H1 (cell line): ENCODE results near the gene OGFOD3. TPM values are rescaled to one million over a fixed set of nuclear protein-coding genes. Genes with fewer than 3 reads are reported as not detected.

Experiments used
- CTCF ChIA-PET: fragments of 300-600 bp; sonication (Branson Sonifier 250); formaldehyde crosslinking; loops from one replicate; lab custom pipeline; 2021; ENCODE audit not compliant: partially characterized antibody; lab: Charles Lee
- POLR2A ChIA-PET: fragments of 300-600 bp; sonication (Branson Sonifier 250); formaldehyde crosslinking; loops from one replicate; lab custom pipeline; 2021; ENCODE audit warnings: inconsistent platforms; ENCODE audit not compliant: partially characterized antibody; lab: Charles Lee
- DNase-seq, 2 experiments: peaks; one replicate each; pipeline versions ENCODE4 v3.0.0 to v3.0.0-alpha.2; 2010 to 2022; ENCODE audit warnings: low spot score in 2 of 2, low read depth in 1 of 2, mixed read lengths in 1 of 2
- FAIRE-seq: peaks from 2 replicates; lab custom pipeline; 2011; peaks lifted over from hg19 to GRCh38; lab: Jason Lieb, UNC
- H2AFZ ChIP-seq: 2 replicates; pipeline ENCODE4 v1.8.1; 2012; ENCODE audit warnings: low read length, inconsistent platforms
- H2AK5ac ChIP-seq: 2 replicates; pipeline ENCODE4 v1.6.1; 2013; ENCODE audit warnings: low read depth, low read length
- H2BK120ac ChIP-seq: replicated peaks from 2 replicates; pipeline ENCODE3; 2013; ENCODE audit warnings: low read depth, low read length, inconsistent platforms
- H2BK12ac ChIP-seq: 2 replicates; pipeline ENCODE4 v1.6.1; 2013; ENCODE audit warnings: low read depth, low read length
- H2BK15ac ChIP-seq: 2 replicates; pipeline ENCODE4 v1.6.1; 2013; ENCODE audit warnings: low read length
- H2BK20ac ChIP-seq: 2 replicates; pipeline ENCODE4 v1.6.1; 2013; ENCODE audit warnings: low read length
- H2BK5ac ChIP-seq: 2 replicates; pipeline ENCODE4 v1.6.1; 2013; ENCODE audit warnings: low read depth, low read length
- H3K14ac ChIP-seq: 2 replicates; pipeline ENCODE4 v1.6.1; 2013; ENCODE audit warnings: inconsistent platforms; ENCODE audit not compliant: insufficient read length
- H3K18ac ChIP-seq: 2 replicates; pipeline ENCODE4 v1.6.1; 2013; ENCODE audit warnings: low read length; ENCODE audit errors: extremely low read depth
- H3K23ac ChIP-seq: 2 replicates; pipeline ENCODE4 v1.6.1; 2013; ENCODE audit warnings: inconsistent platforms; ENCODE audit not compliant: insufficient read length
- H3K23me2 ChIP-seq: 2 replicates; pipeline ENCODE4 v1.6.1; 2013; ENCODE audit warnings: low read depth, low read length
- H3K27ac ChIP-seq: 2 replicates; pipeline ENCODE4 v1.6.1; 2011; ENCODE audit warnings: low read depth, low read length, inconsistent platforms
- H3K27me3 ChIP-seq, 4 experiments: replicated peaks in 1 of 4; 1 replicate in 1 of 4; 2 replicates in 3 of 4; pipeline versions ENCODE4 v1.6.1 to v1.8.1; 2011 to 2013; ENCODE audit warnings: low read length in 3 of 4, mild to moderate bottlenecking in 3 of 4, inconsistent platforms in 2 of 4, mixed read lengths in 2 of 4, moderate library complexity in 1 of 4; ENCODE audit not compliant: control insufficient read depth in 3 of 4, insufficient read depth in 3 of 4; ENCODE audit errors: extremely low read depth in 1 of 4
- H3K36me3 ChIP-seq, 4 experiments: 2 replicates each; pipeline versions ENCODE4 v1.6.1 to v1.8.1; 2011 to 2013; ENCODE audit warnings: mild to moderate bottlenecking in 4 of 4, low read length in 3 of 4, moderate library complexity in 2 of 4, control low read depth in 1 of 4, inconsistent platforms in 1 of 4; ENCODE audit not compliant: insufficient read depth in 4 of 4, control insufficient read depth in 2 of 4
- H3K4ac ChIP-seq: replicated peaks from 2 replicates; pipeline ENCODE3; 2013; ENCODE audit warnings: low read length, low read depth, mixed read lengths, inconsistent platforms; ENCODE audit not compliant: insufficient read length
- H3K4me1 ChIP-seq, 4 experiments: replicated peaks in 1 of 4; 1 replicate in 1 of 4; 2 replicates in 3 of 4; pipeline versions ENCODE4 v1.6.1 to v1.8.1; 2011 to 2013; ENCODE audit warnings: low read length in 3 of 4, inconsistent platforms in 2 of 4, mixed read lengths in 1 of 4; ENCODE audit not compliant: insufficient read depth in 4 of 4, control insufficient read depth in 3 of 4
- H3K4me2 ChIP-seq, 2 experiments: 2 replicates each; pipeline versions ENCODE4 v1.6.1 to v1.8.1; 2011 to 2013; ENCODE audit warnings: low read depth in 2 of 2, low read length in 2 of 2, control low read depth in 1 of 2, inconsistent platforms in 1 of 2, mild to moderate bottlenecking in 1 of 2; ENCODE audit not compliant: insufficient read depth in 1 of 2
- H3K4me3 ChIP-seq, 4 experiments: fragments of 200-600, 300-600 bp in 1 of 4; sonication (generic), shearing (Covaris generic), sonication (Bioruptor Twin) in 1 of 4; 2 replicates each; pipeline versions ENCODE4 v1.5.1 to v1.8.1; 2011 to 2016; ENCODE audit warnings: low read length in 4 of 4, low read depth in 3 of 4, control low read depth in 2 of 4, inconsistent platforms in 2 of 4, mild to moderate bottlenecking in 2 of 4, mixed read lengths in 1 of 4, moderate library complexity in 1 of 4; ENCODE audit not compliant: insufficient read depth in 2 of 4; ENCODE audit errors: extremely low read depth in 1 of 4
- H3K56ac ChIP-seq: replicated peaks from 2 replicates; pipeline ENCODE3; 2013; ENCODE audit warnings: low read depth, mild to moderate bottlenecking, mixed read lengths, low read length, inconsistent platforms; ENCODE audit not compliant: insufficient read length
- H3K79me1 ChIP-seq: 2 replicates; pipeline ENCODE4 v1.6.1; 2013; ENCODE audit warnings: low read depth, low read length, control low read depth
- H3K79me2 ChIP-seq, 2 experiments: 2 replicates each; pipeline versions ENCODE4 v1.6.1 to v1.8.1; 2012 to 2013; ENCODE audit warnings: low read length in 2 of 2, mild to moderate bottlenecking in 2 of 2, inconsistent platforms in 1 of 2; ENCODE audit not compliant: insufficient read depth in 2 of 2, control insufficient read depth in 1 of 2
- H3K9ac ChIP-seq, 4 experiments: replicated peaks in 1 of 4; 1 replicate in 1 of 4; 2 replicates in 3 of 4; pipeline versions ENCODE4 v1.6.1 to v1.8.1; 2011 to 2013; ENCODE audit warnings: low read depth in 3 of 4, low read length in 3 of 4, control low read depth in 2 of 4, mild to moderate bottlenecking in 2 of 4, moderate library complexity in 2 of 4, inconsistent platforms in 1 of 4; ENCODE audit errors: extremely low read depth in 1 of 4
- H3K9me3 ChIP-seq, 2 experiments: 2 replicates each; pipeline versions ENCODE4 v1.6.1 to v1.8.1; 2012 to 2013; ENCODE audit warnings: mild to moderate bottlenecking in 2 of 2, moderate library complexity in 2 of 2, control low read depth in 1 of 2, inconsistent platforms in 1 of 2, low read depth in 1 of 2, low read length in 1 of 2, mixed read lengths in 1 of 2; ENCODE audit not compliant: insufficient read depth in 2 of 2
- H4K20me1 ChIP-seq, 2 experiments: replicated peaks in 1 of 2; 2 replicates each; pipeline versions ENCODE3 to v1.8.1; 2011 to 2013; ENCODE audit warnings: inconsistent platforms in 2 of 2, low read length in 2 of 2, mild to moderate bottlenecking in 1 of 2; ENCODE audit not compliant: insufficient read depth in 2 of 2, control insufficient read depth in 1 of 2
- H4K5ac ChIP-seq: 2 replicates; pipeline ENCODE4 v1.6.1; 2013; ENCODE audit warnings: low read length, low read depth, mixed read lengths, inconsistent platforms; ENCODE audit not compliant: insufficient read length
- H4K8ac ChIP-seq: 2 replicates; pipeline ENCODE4 v1.8.0; 2013; ENCODE audit warnings: mild to moderate bottlenecking, moderate library complexity, low read length, inconsistent platforms; ENCODE audit not compliant: insufficient read depth; ENCODE audit errors: extremely low read depth
- H4K91ac ChIP-seq: replicated peaks from 2 replicates; pipeline ENCODE3; 2013; ENCODE audit warnings: low read length, mixed read lengths, inconsistent platforms; ENCODE audit not compliant: insufficient read length
- CEBPB ChIP-seq: IDR thresholded peaks from 2 replicates; pipeline ENCODE4 v1.6.1; 2012; ENCODE audit warnings: low read depth, low read length
- WGBS, 2 experiments: shearing (Covaris generic) in 1 of 2; methylation state at CpG; one replicate each; pipeline versions ENCODE4 v1.1.6 to v1.1.7; 2013 to 2015; ENCODE audit warnings: low lambda C conversion rate in 2 of 2, mixed read lengths in 2 of 2, inconsistent platforms in 1 of 2, low coverage in 1 of 2, missing lambda C conversion rate in 1 of 2; ENCODE audit not compliant: insufficient replicate concordance in 2 of 2, insufficient coverage in 1 of 2, insufficient read length in 1 of 2; ENCODE audit errors: extremely low coverage in 1 of 2, missing lambda C conversion rate in 1 of 2; 5-methylcytosine and 5-hydroxymethylcytosine counted together
- polyA plus RNA-seq, 7 experiments: library from polyadenylated mRNA; depleted of rRNA in 3 of 7; stranded (reverse) in 5 of 7; unstranded in 2 of 7; fragments of >200 nt in 5 of 7; fragments of 200-250 nt in 2 of 7; gene quantifications; 1 replicate in 5 of 7; 2 replicates in 1 of 7; 4 replicates in 1 of 7; pipeline versions ENCODE4 v1.2.1 to v1.2.3, GENCODE V29; 2011 to 2013; ENCODE audit warnings: missing spikeins in 2 of 7, mixed read lengths in 2 of 7
- total RNA-seq: library from RNA; stranded (reverse); fragmentation: NEBNext Ultra II Directional; extraction: Animal tissue kit (Norgen Biotek cat#: 25700); gene quantifications from 2 replicates; pipeline ENCODE4 v1.2.1, GENCODE V29; 2021

Gene OGFOD3
- total and polyA plus RNA-seq, 2 of the 8 experiments (the other 6 are each of a cell fraction or from before 2014, with no cell fraction given), result 21.1 to 21.8 TPM

DNA sequence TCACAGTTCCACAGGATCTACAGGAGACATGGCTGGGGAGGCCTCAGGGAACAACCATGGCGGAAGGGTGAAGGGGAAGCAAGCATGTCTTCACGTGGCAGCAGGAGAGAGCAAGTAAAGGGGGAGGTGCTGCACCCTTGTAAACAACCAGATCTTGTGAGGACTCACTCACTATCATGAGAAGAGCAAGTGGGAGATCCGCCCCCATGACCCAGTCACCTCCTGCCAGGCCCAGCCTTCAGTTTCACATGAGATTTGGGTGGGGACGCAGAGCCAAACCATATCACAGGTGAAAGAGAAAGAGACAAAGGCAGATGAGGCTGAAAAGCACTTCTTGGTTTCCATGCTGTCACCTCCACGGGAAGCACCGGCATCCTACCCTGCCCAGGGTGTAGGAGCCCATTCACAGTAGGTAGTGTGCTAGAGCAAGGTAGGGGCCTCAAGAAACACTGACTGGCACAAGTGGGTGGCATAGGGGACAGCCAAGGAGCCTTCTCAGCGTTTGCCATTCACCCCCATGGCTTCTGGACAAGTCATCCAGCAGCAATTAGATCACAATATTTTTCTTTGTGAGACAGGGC lies 46.7 kb upstream of the OGFOD3 start:
- no peak overlapping the region for H3K9ac ChIP-seq
- H2BK15ac ChIP-seq, result no peak overlapping the region
- no peak overlapping the region for H3K4me2 ChIP-seq
- H3K4me3 ChIP-seq, result no peak overlapping the region
- peaks cover 29 to 46% (median 35%) of the 10 kb centered on the region in 4 experiments for H3K36me3 ChIP-seq
- CTCF ChIA-PET, result no interaction called here
- POLR2A ChIA-PET, result no interaction called here
- H4K20me1 ChIP-seq, result peaks cover 3 to 14% of the 10 kb centered on the region in 2 experiments
- H2BK5ac ChIP-seq, result no peak overlapping the region
- no peak overlapping the region for H2AFZ ChIP-seq
- H2BK120ac ChIP-seq, result no peak overlapping the region
- 0 out of 2 replicates have a peak, but pooled peaks cover 2% of the 10 kb centered on the region for H3K79me1 ChIP-seq
- H3K14ac ChIP-seq, result no peak overlapping the region
- no peak overlapping the region for H2AK5ac ChIP-seq
- no peak for DNase-seq
- no peaks in the 10 kb centered on the region for H3K4me1 ChIP-seq
- no peak overlapping the region for H3K27ac ChIP-seq
- no peak overlapping the region for H4K5ac ChIP-seq
- H4K91ac ChIP-seq, result no peak overlapping the region
- no peak overlapping the region for H3K4ac ChIP-seq
- no peak overlapping the region for H2BK20ac ChIP-seq
- H4K8ac ChIP-seq, result no peak overlapping the region
- H3K23ac ChIP-seq, result no peak overlapping the region
- H3K9me3 ChIP-seq, result no peaks in the 10 kb centered on the region
- no peak overlapping the region for H3K18ac ChIP-seq
- 90% methylated on average over 7 of the region's 7 CpGs; no CpG with 5 or more reads in 1 of the 2 experiments for WGBS, 2 experiments
- no peak overlapping the region for H3K56ac ChIP-seq
- H3K79me2 ChIP-seq, result no peaks in the 10 kb centered on the region
- H3K27me3 ChIP-seq, result no peaks in the 10 kb centered on the region
- no peaks in the 10 kb centered on the region for H3K23me2 ChIP-seq
- H2BK12ac ChIP-seq, result no peak overlapping the region
- FAIRE-seq, result no peak
- TF ChIP-seq CEBPB, result no peak
